LNCaP clone FGC (cell line): ENCODE results near the gene ARL5A.

ENCODE experiments used
- DNase-seq: peaks from one replicate; pipeline ENCODE4 v3.0.0-alpha.2; 2011; ENCODE audit warnings: low read depth
- H3K4me3 ChIP-seq: 2 replicates; pipeline ENCODE4 v1.5.1; 2011; ENCODE audit warnings: mild to moderate bottlenecking, low read depth, low read length, control low read depth
- TF ChIP-seq, protein P1 (sequence below): IDR thresholded peaks from 2 replicates; pipeline ENCODE4 v1.5.1; 2012; ENCODE audit warnings: mild to moderate bottlenecking; ENCODE audit not compliant: control insufficient read depth, insufficient read depth; ENCODE audit errors: extremely low read depth

The ARL5A gene

DNA sequence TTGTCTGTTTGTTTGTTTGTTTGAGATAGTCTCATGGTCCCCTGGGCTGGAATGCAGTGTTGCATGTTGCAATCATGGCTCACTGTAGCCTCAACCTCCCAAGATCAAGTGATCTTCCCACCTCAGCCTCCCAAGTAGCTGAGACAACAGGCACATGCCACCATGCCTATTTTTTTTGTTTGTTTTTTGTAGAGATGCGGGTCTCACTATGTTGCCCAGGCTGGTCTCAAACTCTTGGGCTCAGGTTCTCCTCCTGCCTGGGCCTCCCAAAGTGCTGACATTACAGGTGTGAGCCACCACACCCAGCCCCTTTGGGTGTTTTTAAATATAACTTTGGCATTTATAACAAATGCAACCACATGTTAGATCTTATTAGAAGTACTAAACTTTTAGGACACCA, 37.5 kb downstream of the ARL5A start:
- DNase-seq: no peak
- TF ChIP-seq, protein P1, sequence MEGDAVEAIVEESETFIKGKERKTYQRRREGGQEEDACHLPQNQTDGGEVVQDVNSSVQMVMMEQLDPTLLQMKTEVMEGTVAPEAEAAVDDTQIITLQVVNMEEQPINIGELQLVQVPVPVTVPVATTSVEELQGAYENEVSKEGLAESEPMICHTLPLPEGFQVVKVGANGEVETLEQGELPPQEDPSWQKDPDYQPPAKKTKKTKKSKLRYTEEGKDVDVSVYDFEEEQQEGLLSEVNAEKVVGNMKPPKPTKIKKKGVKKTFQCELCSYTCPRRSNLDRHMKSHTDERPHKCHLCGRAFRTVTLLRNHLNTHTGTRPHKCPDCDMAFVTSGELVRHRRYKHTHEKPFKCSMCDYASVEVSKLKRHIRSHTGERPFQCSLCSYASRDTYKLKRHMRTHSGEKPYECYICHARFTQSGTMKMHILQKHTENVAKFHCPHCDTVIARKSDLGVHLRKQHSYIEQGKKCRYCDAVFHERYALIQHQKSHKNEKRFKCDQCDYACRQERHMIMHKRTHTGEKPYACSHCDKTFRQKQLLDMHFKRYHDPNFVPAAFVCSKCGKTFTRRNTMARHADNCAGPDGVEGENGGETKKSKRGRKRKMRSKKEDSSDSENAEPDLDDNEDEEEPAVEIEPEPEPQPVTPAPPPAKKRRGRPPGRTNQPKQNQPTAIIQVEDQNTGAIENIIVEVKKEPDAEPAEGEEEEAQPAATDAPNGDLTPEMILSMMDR: no peak

DNA sequence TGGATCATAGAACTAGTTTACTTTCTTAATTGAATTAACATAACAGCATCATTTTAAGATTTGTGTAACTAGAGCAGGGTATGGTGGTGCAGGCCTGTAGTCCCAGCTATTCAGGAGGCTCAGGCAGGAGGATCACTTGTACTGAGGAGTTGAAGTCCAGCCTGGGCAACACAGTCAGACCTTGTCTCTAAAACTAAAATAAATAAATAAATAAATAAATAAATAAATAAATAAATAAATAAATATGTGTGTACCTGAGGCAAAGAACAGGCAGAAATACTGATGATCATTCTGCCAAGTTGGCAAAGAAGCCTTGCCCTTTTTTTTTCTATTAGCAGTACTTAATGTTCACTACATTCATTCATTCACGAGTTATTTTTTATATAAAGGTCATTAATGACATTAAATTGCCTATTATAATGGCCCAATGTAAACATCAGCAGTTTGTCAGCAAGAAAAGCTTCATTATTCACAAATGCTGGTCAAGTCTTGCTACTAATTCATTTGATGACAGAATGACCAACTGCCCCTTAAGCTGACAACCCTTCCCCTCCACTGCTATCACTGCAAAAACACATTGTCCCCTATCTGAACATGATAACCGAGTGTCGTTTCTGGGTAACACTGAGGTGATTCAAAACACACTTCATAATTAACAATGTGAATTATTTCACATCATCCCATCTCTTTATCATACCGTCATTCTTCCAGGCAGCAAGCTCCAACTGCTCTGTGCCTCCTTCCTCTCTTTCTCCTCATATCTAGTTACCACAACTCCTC, 39.0 kb downstream of the ARL5A start:
- no peak overlapping the region for H3K4me3 ChIP-seq
- TF ChIP-seq, protein P1: no peak
- no peak for DNase-seq

More for the DNA sequence above, 37.5 kb downstream of the ARL5A start:
- no peak overlapping the region for H3K4me3 ChIP-seq

DNA sequence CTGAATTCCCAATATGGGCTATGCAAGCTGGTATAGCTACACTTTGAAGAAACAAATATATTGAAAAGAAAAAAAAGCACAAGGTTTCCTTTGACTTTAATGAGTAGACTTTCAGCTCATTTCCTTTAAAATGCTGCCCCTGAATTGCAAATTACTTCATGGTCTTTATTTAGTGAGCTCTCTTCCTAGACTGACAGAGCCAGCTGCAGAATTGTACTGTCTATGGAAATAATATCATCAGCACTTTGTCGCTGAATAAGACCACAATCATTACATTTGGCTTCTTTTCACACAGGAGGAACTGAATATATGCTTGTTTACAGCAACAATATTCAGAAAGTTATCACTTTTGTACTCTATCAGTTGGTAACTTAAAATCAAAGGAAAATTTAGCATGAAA, 41.7 kb downstream of the ARL5A start:
- TF ChIP-seq, protein P1: no peak
- no peak for DNase-seq
- H3K4me3 ChIP-seq: no peak overlapping the region

- no peak for DNase-seq
- no peak overlapping the region for H3K4me3 ChIP-seq
- TF ChIP-seq, protein P1: no peak
These were observed 42.1 kb downstream of the ARL5A start for GRCh38 chr2:151786077-151786476.

GRCh38 chr2:151783133-151783520, 45.1 kb downstream of the ARL5A start:
- TF ChIP-seq, protein P1: no peak
- no peak for DNase-seq
- H3K4me3 ChIP-seq: no peak overlapping the region

DNA sequence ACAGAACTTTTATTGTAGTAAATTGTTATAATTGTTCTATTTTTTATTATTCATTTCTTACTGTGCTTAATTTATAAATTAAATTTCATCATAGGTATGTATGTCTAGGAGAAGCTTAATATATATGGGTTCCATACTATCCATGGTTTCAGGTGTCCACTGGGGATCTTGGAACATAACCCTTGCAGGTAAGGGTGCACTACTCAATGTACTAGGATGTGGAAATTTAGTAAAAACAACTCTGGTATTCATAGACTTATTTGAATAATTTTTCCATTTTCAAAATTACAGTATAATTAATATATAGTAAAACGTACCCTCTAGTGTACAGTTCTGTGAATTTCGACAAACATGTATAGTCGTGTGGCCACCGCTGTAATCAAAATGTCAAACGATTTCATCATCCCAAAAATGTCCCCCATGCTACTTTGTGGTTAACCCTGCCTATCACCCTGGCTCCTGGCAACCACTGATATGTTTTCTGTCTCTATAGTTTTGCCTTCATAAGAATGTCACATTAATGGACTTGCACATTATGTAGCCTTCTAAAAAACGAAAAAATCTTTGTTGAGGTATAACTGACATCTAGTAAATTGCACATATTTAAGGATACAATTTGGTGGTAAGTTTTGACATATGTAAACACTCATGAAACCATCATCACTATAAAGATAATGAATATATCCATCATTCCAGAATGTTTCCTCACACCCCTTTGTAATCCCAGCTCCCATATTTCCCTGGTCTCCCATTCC, 45.7 kb downstream of the ARL5A start:
- TF ChIP-seq, protein P1: no peak
- H3K4me3 ChIP-seq: no peak overlapping the region
- DNase-seq: no peak
